Fibroblast of the aortic adventitia (primary cell): ENCODE results near the gene TSPAN32. TPM values are rescaled to one million over a fixed set of nuclear protein-coding genes. Genes with fewer than 3 reads are reported as not detected.

Source experiments
- DNase-seq: peaks from one replicate; pipeline ENCODE4 v3.0.0-alpha.2; 2010; ENCODE audit warnings: low read depth
- H3K4me3 ChIP-seq: 2 replicates; pipeline ENCODE4 v1.5.1; 2011; ENCODE audit warnings: low read depth, mild to moderate bottlenecking, control low read depth, low read length, moderate library complexity
- CTCF ChIP-seq: IDR thresholded peaks from 2 replicates; pipeline ENCODE4 v1.5.1; 2011; ENCODE audit warnings: mild to moderate bottlenecking, low read length, control low read depth, inconsistent platforms; ENCODE audit not compliant: insufficient read depth
- total RNA-seq: library from RNA; depleted of rRNA; stranded (reverse); fragments of >200 nt; gene quantifications from 2 replicates; pipeline ENCODE4 v1.2.3, GENCODE V29; 2012; ENCODE audit warnings: low replicate concordance

Gene TSPAN32
- total RNA-seq, 1 donor: under 0.01 TPM

GRCh38 chr11:2259897-2260451, 41.8 kb upstream of the TSPAN32 start:
- no peak for DNase-seq
- no peak overlapping the region for H3K4me3 ChIP-seq
- TF ChIP-seq CTCF: no peak

- TF ChIP-seq CTCF: no peak
- DNase-seq: no peak
These were observed 41.1 kb upstream of the TSPAN32 start for GRCh38 chr11:2260491-2261364.

GRCh38 chr11:2261436-2262230, 40.2 kb upstream of the TSPAN32 start:
- TF ChIP-seq CTCF: no peak
- H3K4me3 ChIP-seq: no peak overlapping the region
- no peak for DNase-seq

More at GRCh38 chr11:2260491-2261364, 41.1 kb upstream of the TSPAN32 start:
- no peak overlapping the region for H3K4me3 ChIP-seq

GRCh38 chr11:2262301-2263070, 39.3 kb upstream of the TSPAN32 start:
- H3K4me3 ChIP-seq: no peak overlapping the region
- DNase-seq: no peak
- TF ChIP-seq CTCF: no peak

GRCh38 chr11:2263071-2263565, 38.7 kb upstream of the TSPAN32 start:
- no peak overlapping the region for H3K4me3 ChIP-seq
- no peak for DNase-seq
- TF ChIP-seq CTCF: no peak
